ENCODE data around the gene CUX1. TPM values are rescaled to one million over a fixed set of nuclear protein-coding genes. Genes with fewer than 3 reads are reported as not detected.
"Not testable (repeated sequence)": the region's sequence is repeated elsewhere in the genome, so short reads cannot be mapped to it uniquely, and the experiment has no call there.

CUX1 gene
- total and polyA plus RNA-seq, 7 experiments from 2014 or later: 10.1 to 81.6 (median 42.5) TPM

GRCh38 chr7:101784292-101785127, 32.9 kb upstream of the CUX1 start:
- Histone ChIP-seq H3K9me3 (ENCODE audit: control insufficient read depth in 2 of 3, low read length in 3 of 3) (no peaks in the 10 kb centered on the region), H3K4me1 (ENCODE audit: control insufficient read depth in 2 of 2, insufficient read depth in 2 of 2, low read length in 2 of 2) (no peaks in the 10 kb centered on the region), H3K4me3 (ENCODE audit: low read length) (no peak overlapping the region), H3K27ac (ENCODE audit: low read depth, low read length) (no peak overlapping the region), H3K36me3 (ENCODE audit: control insufficient read depth in 2 of 3, insufficient read depth in 3 of 3, low read length in 3 of 3) (no peaks in the 10 kb centered on the region), H3K27me3 (ENCODE audit: control insufficient read depth in 2 of 2, insufficient read depth in 2 of 2, low read length in 2 of 2) (no peaks in the 10 kb centered on the region)
- ChIA-PET CTCF (no interaction called here), POLR2A (no interaction called here)
- no peak overlapping the region for H3K4me3 Mint-ChIP-seq
- H3K36me3 Mint-ChIP-seq: no peaks in the 10 kb centered on the region
- DNase-seq: no peak
- peaks cover 0 to 11% (median 5%) of the 10 kb centered on the region in 7 donors for H3K4me1 Mint-ChIP-seq
- intact Hi-C loops (cut with micrococcal nuclease): no loop called here
- ATAC-seq: peak; percentile 44
- peaks cover 0 to 7% (median 0%) of the 10 kb centered on the region in 5 donors for H3K27me3 Mint-ChIP-seq
- peaks cover 0 to 2% (median 0%) of the 10 kb centered on the region in 11 donors for H3K9me3 Mint-ChIP-seq
- no peak overlapping the region for H3K27ac Mint-ChIP-seq

- POLR2A ChIA-PET: no interaction called here
- intact Hi-C loops (cut with micrococcal nuclease): no loop called here
- H3K36me3 ChIP-seq (ENCODE audit: control insufficient read depth in 2 of 3, insufficient read depth in 3 of 3, low read length in 3 of 3): no peaks in the 10 kb centered on the region
- no peaks in the 10 kb centered on the region for H3K36me3 Mint-ChIP-seq
- H3K9me3 Mint-ChIP-seq: peaks cover 0 to 2% (median 0%) of the 10 kb centered on the region in 11 donors
- CTCF ChIA-PET: no interaction called here
- H3K27ac ChIP-seq (ENCODE audit: low read depth, low read length): no peak overlapping the region
- peaks cover 0 to 11% (median 5%) of the 10 kb centered on the region in 7 donors for H3K4me1 Mint-ChIP-seq
- ATAC-seq: no peak
- H3K4me1 ChIP-seq (ENCODE audit: control insufficient read depth in 2 of 2, insufficient read depth in 2 of 2, low read length in 2 of 2): no peaks in the 10 kb centered on the region
- H3K27ac Mint-ChIP-seq: no peak overlapping the region
- no peaks in the 10 kb centered on the region for H3K27me3 ChIP-seq (ENCODE audit: control insufficient read depth in 2 of 2, insufficient read depth in 2 of 2, low read length in 2 of 2)
- H3K27me3 Mint-ChIP-seq: peaks cover 0 to 7% (median 0%) of the 10 kb centered on the region in 5 donors
- no peak overlapping the region for H3K4me3 ChIP-seq (ENCODE audit: low read length)
- DNase-seq: no peak
- H3K9me3 ChIP-seq (ENCODE audit: control insufficient read depth in 2 of 3, low read length in 3 of 3): no peaks in the 10 kb centered on the region
- no peak overlapping the region for H3K4me3 Mint-ChIP-seq
Observed at GRCh38 chr7:101787864-101788263, 29.6 kb upstream of the CUX1 start.

- H3K4me1 ChIP-seq (ENCODE audit: control insufficient read depth in 2 of 2, insufficient read depth in 2 of 2, low read length in 2 of 2): no peaks in the 10 kb centered on the region
- no peak overlapping the region for H3K4me3 Mint-ChIP-seq
- H3K4me3 ChIP-seq (ENCODE audit: low read length): no peak overlapping the region
Observed at GRCh38 chr7:101788517-101788916, 28.9 kb upstream of the CUX1 start.

GRCh38 chr7:101790566-101791293, 26.7 kb upstream of the CUX1 start:
- no peaks in the 10 kb centered on the region for H3K27me3 ChIP-seq (ENCODE audit: control insufficient read depth in 2 of 2, insufficient read depth in 2 of 2, low read length in 2 of 2)
- Mint-ChIP-seq H3K36me3 (no peaks in the 10 kb centered on the region), H3K4me3 (no peak overlapping the region), H3K9me3 (peaks cover 0 to 2% (median 0%) of the 10 kb centered on the region in 11 donors), H3K27ac (no peak overlapping the region), H3K27me3 (no peaks in the 10 kb centered on the region), H3K4me1 (no peaks in the 10 kb centered on the region)
- no peaks in the 10 kb centered on the region for H3K36me3 ChIP-seq (ENCODE audit: control insufficient read depth in 2 of 3, insufficient read depth in 3 of 3, low read length in 3 of 3)
- no peaks in the 10 kb centered on the region for H3K9me3 ChIP-seq (ENCODE audit: control insufficient read depth in 2 of 3, low read length in 3 of 3)
- H3K4me1 ChIP-seq (ENCODE audit: control insufficient read depth in 2 of 2, insufficient read depth in 2 of 2, low read length in 2 of 2): no peaks in the 10 kb centered on the region
- intact Hi-C loops (cut with micrococcal nuclease): no loop called here
- H3K4me3 ChIP-seq (ENCODE audit: low read length): no peak overlapping the region
- H3K27ac ChIP-seq (ENCODE audit: low read depth, low read length): no peak overlapping the region
- DNase-seq: no peak
- CTCF ChIA-PET: no interaction called here
- POLR2A ChIA-PET: no interaction called here
- ATAC-seq: no peak

More at GRCh38 chr7:101788517-101788916, 28.9 kb upstream of the CUX1 start:
- no peak overlapping the region for H3K27ac ChIP-seq (ENCODE audit: low read depth, low read length)
- ATAC-seq: no peak
- DNase-seq: no peak
- H3K9me3 ChIP-seq (ENCODE audit: control insufficient read depth in 2 of 3, low read length in 3 of 3): no peaks in the 10 kb centered on the region
- POLR2A ChIA-PET: no interaction called here
- Mint-ChIP-seq H3K27me3 (peaks cover 0 to 4% (median 0%) of the 10 kb centered on the region in 5 donors), H3K27ac (no peak overlapping the region), H3K4me1 (peaks cover 0 to 11% (median 5%) of the 10 kb centered on the region in 7 donors), H3K9me3 (peaks cover 0 to 2% (median 0%) of the 10 kb centered on the region in 11 donors), H3K36me3 (no peaks in the 10 kb centered on the region)
- H3K27me3 ChIP-seq (ENCODE audit: control insufficient read depth in 2 of 2, insufficient read depth in 2 of 2, low read length in 2 of 2): no peaks in the 10 kb centered on the region
- H3K36me3 ChIP-seq (ENCODE audit: control insufficient read depth in 2 of 3, insufficient read depth in 3 of 3, low read length in 3 of 3): no peaks in the 10 kb centered on the region
- intact Hi-C loops (cut with micrococcal nuclease): no loop called here
- CTCF ChIA-PET: no interaction called here

GRCh38 chr7:101792051-101792681, 25.3 kb upstream of the CUX1 start:
- H3K27ac Mint-ChIP-seq: no peak overlapping the region
- CTCF ChIA-PET: no interaction called here
- H3K36me3 Mint-ChIP-seq: no peaks in the 10 kb centered on the region
- ATAC-seq (no peak), DNase-seq (no peak)
- no peaks in the 10 kb centered on the region for H3K27me3 Mint-ChIP-seq
- H3K9me3 Mint-ChIP-seq: peaks cover 0 to 3% (median 0%) of the 10 kb centered on the region in 11 donors
- Histone ChIP-seq H3K4me1 (ENCODE audit: control insufficient read depth in 2 of 2, insufficient read depth in 2 of 2, low read length in 2 of 2) (no peaks in the 10 kb centered on the region), H3K36me3 (ENCODE audit: control insufficient read depth in 2 of 3, insufficient read depth in 3 of 3, low read length in 3 of 3) (no peaks in the 10 kb centered on the region), H3K27me3 (ENCODE audit: control insufficient read depth in 2 of 2, insufficient read depth in 2 of 2, low read length in 2 of 2) (no peaks in the 10 kb centered on the region), H3K9me3 (ENCODE audit: control insufficient read depth in 2 of 3, low read length in 3 of 3) (no peaks in the 10 kb centered on the region), H3K27ac (ENCODE audit: low read depth, low read length) (no peak overlapping the region), H3K4me3 (ENCODE audit: low read length) (no peak overlapping the region)
- H3K4me1 Mint-ChIP-seq: peaks cover 0 to 2% (median 0%) of the 10 kb centered on the region in 7 donors
- intact Hi-C loops (cut with micrococcal nuclease): no loop called here
- POLR2A ChIA-PET: no interaction called here
- no peak overlapping the region for H3K4me3 Mint-ChIP-seq

DNA sequence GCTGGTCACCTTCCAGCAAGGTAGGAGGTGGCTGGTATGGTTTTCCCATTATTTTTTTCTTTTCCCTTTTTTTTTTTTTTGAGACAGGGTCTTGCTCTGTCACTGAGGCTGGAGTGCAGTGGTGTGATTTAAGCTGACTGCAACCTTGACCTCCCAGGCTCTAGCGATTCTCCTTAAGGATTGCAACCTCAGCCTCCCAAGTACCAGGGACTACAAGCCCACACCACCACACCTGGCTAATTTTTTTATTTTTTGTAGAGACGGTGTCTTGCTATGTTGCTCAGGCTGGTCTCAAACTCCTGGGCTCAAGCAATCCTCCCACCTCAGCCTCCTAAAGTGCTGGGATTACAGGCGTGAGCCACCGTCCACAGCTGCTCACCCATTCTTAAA, 24.7 kb upstream of the CUX1 start:
- H3K27ac Mint-ChIP-seq; H3K27me3 Mint-ChIP-seq; H3K4me1 ChIP-seq (ENCODE audit: control insufficient read depth in 2 of 2, insufficient read depth in 2 of 2, low read length in 2 of 2); DNase-seq; H3K4me3 Mint-ChIP-seq; POLR2A ChIA-PET; H3K9me3 ChIP-seq (ENCODE audit: control insufficient read depth in 2 of 3, low read length in 3 of 3); ATAC-seq; intact Hi-C loops (cut with micrococcal nuclease); H3K4me3 ChIP-seq (ENCODE audit: low read length); H3K27ac ChIP-seq (ENCODE audit: low read depth, low read length); CTCF ChIA-PET; H3K36me3 Mint-ChIP-seq; H3K36me3 ChIP-seq (ENCODE audit: control insufficient read depth in 2 of 3, insufficient read depth in 3 of 3, low read length in 3 of 3); H3K4me1 Mint-ChIP-seq; H3K9me3 Mint-ChIP-seq; H3K27me3 ChIP-seq (ENCODE audit: control insufficient read depth in 2 of 2, insufficient read depth in 2 of 2, low read length in 2 of 2): not testable (repeated sequence)
